SK-N-SH (cell line): ENCODE measurements around the gene SPI1.
A peak's percentile ranks its signal among the peaks of the same experiment; 100 is the strongest.

ENCODE experiments used
- CHD2 ChIP-seq: fragments of 150-350 bp; IDR thresholded peaks from 2 replicates; pipeline ENCODE4 v1.6.1; 2018; ENCODE audit warnings: low read length; ENCODE audit not compliant: partially characterized antibody
- GABPA ChIP-seq: IDR thresholded peaks from 2 replicates; pipeline ENCODE4 v1.4.0; 2012; ENCODE audit warnings: low read depth, mild to moderate bottlenecking
- NRF1 ChIP-seq: IDR thresholded peaks from 2 replicates; pipeline ENCODE4 v1.6.1; 2012; ENCODE audit warnings: low read depth, mild to moderate bottlenecking, low read length
- RFX5 ChIP-seq: IDR thresholded peaks from 2 replicates; pipeline ENCODE4 v1.6.1; 2012; ENCODE audit warnings: mild to moderate bottlenecking, improper control_type of control experiment, low read length
- SIN3A ChIP-seq: IDR thresholded peaks from 2 replicates; pipeline ENCODE4 v1.6.1; 2012; ENCODE audit warnings: low read depth, mild to moderate bottlenecking, low read length, moderate library complexity, borderline replicate concordance
- TF ChIP-seq, protein P1 (sequence below): fragments of 200-600 bp; sonication (generic); IDR thresholded peaks from 2 replicates; pipeline ENCODE4 v1.6.1; 2017; ENCODE audit warnings: antibody characterized with exemption, mild to moderate bottlenecking, moderate library complexity

DNA sequence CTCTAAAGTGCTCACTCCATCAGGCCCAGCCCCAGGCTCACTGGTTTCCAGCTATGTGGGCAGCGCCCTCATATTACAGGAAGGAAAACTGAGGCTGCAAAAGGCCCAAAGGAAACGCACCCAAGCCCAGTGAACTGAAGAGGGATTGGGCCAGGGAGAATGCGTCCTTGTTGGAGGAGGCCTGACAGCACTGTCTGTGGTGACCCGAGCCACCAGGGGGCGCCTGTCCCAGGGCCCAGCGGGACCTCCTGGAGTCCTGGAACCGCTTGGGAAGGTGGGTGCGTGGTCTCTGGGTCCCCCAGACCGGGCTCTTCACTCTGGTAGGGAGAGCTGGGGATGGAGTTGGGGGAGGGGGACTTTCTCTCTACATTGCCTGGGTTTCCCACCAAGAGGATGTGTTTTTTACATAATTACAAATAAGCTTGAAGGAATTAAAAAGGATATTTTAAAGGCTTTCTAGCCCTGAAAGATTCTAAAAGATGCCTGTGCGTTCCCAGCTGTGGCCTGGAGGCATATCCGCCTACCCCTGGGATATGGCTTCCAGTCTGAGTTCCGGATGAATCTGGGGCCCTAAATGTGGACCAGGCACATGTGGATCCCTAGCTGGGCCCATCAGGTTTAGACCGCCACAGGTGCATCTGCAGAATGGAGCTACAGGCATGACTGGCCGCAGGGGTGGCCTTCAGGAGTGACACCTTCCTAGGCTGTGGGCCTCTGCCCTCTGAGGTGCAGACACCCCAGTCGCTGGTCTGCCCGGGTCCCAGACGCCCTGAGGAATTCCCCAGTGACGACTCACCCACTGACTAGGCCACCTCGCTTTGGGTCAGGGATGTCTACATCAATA lies 4.2 kb downstream of the SPI1 start:
- no peak for TF ChIP-seq GABPA
- TF ChIP-seq, protein P1, sequence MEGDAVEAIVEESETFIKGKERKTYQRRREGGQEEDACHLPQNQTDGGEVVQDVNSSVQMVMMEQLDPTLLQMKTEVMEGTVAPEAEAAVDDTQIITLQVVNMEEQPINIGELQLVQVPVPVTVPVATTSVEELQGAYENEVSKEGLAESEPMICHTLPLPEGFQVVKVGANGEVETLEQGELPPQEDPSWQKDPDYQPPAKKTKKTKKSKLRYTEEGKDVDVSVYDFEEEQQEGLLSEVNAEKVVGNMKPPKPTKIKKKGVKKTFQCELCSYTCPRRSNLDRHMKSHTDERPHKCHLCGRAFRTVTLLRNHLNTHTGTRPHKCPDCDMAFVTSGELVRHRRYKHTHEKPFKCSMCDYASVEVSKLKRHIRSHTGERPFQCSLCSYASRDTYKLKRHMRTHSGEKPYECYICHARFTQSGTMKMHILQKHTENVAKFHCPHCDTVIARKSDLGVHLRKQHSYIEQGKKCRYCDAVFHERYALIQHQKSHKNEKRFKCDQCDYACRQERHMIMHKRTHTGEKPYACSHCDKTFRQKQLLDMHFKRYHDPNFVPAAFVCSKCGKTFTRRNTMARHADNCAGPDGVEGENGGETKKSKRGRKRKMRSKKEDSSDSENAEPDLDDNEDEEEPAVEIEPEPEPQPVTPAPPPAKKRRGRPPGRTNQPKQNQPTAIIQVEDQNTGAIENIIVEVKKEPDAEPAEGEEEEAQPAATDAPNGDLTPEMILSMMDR, result peak; percentile 96
- no peak for TF ChIP-seq CHD2
- no peak for TF ChIP-seq SIN3A
- no peak for TF ChIP-seq RFX5
- TF ChIP-seq NRF1, result no peak
